ENCODE results near the gene IFITM1.
"Not testable (repeated sequence)": the region's sequence is repeated elsewhere in the genome, so short reads cannot be mapped to it uniquely, and the experiment has no call there.

GRCh38 chr11:328516-329100, 14.8 kb downstream of the IFITM1 start:
- not testable (repeated sequence) for TF ChIP-seq CTCF, EP300, POLR2A (IDR thresholded peaks at IDR 0.05)

Data from tibial nerve (tissue), 4 donors.